PC-3 (cell line): ENCODE measurements around the gene TFB1M. TPM values are rescaled to one million over a fixed set of nuclear protein-coding genes. Genes with fewer than 3 reads are reported as not detected.

Source experiments
- ATAC-seq: fragments of 200-7000 bp; cut with Tn5 transposase; 2 replicates; pipeline ENCODE4 v1.9.1; 2020; ENCODE audit warnings: mild to moderate bottlenecking, moderate library complexity
- BruUV-seq: library from RNA; stranded (reverse); fragments of 400-500 nt; replicated peaks from 2 replicates; lab custom pipeline; 2021; lab: Mats Ljungman, UMichigan
- CTCF ChIA-PET: fragments of 300-600 bp; sonication (Branson Sonifier 250); formaldehyde crosslinking; loops from one replicate; lab custom pipeline; 2022; ENCODE audit warnings: antibody characterized with exemption; lab: Charles Lee
- POLR2A ChIA-PET: fragments of 300-600 bp; sonication (Branson Sonifier 250); formaldehyde crosslinking; loops from one replicate; lab custom pipeline; 2022; ENCODE audit warnings: antibody characterized with exemption; ENCODE audit not compliant: unreplicated experiment; lab: Charles Lee
- DNase-seq: peaks from one replicate; pipeline ENCODE4 v3.0.0-alpha.2; 2015
- H2AFZ ChIP-seq: fragments of 300-600 bp; sonication (generic); 2 replicates; pipeline ENCODE4 v1.6.0; 2016; ENCODE audit warnings: antibody characterized with exemption, low read length
- H3F3A ChIP-seq: fragments of 300-600 bp; sonication (generic); one replicate; pipeline ENCODE4 v1.6.0; 2017; ENCODE audit warnings: antibody characterized with exemption, low read length, control low read depth, mild to moderate bottlenecking; ENCODE audit not compliant: unreplicated experiment
- H3K27ac ChIP-seq: fragments of 300-600 bp; sonication (generic); 2 replicates; pipeline ENCODE4 v1.5.1; 2016; ENCODE audit warnings: mild to moderate bottlenecking, low read length
- H3K27me3 ChIP-seq: fragments of 300-600 bp; sonication (generic); 2 replicates; pipeline ENCODE4 v1.6.1; 2016; ENCODE audit warnings: low read length, mixed read lengths
- H3K36me3 ChIP-seq: fragments of 300-600 bp; sonication (generic); 2 replicates; pipeline ENCODE4 v1.6.1; 2016; ENCODE audit warnings: low read depth, mixed run types, low read length, mixed read lengths
- H3K4me1 ChIP-seq: fragments of 300-600 bp; sonication (generic); 2 replicates; pipeline ENCODE4 v1.5.1; 2016; ENCODE audit warnings: low read length; ENCODE audit not compliant: insufficient read depth
- H3K4me2 ChIP-seq: fragments of 300-600 bp; sonication (generic); 2 replicates; pipeline ENCODE4 v1.6.0; 2016; ENCODE audit warnings: low read length
- H3K4me3 ChIP-seq: fragments of 300-600 bp; sonication (generic); 2 replicates; pipeline ENCODE4 v1.5.1; 2016; ENCODE audit warnings: mild to moderate bottlenecking, low read length, mixed read lengths
- H3K79me2 ChIP-seq: fragments of 300-600 bp; sonication (generic); 2 replicates; pipeline ENCODE4 v1.6.1; 2017; ENCODE audit warnings: low read length, mixed read lengths
- H3K9ac ChIP-seq: fragments of 300-600 bp; sonication (generic); 2 replicates; pipeline ENCODE4 v1.6.0; 2016; ENCODE audit warnings: mild to moderate bottlenecking, low read length
- H3K9me2 ChIP-seq: fragments of 300-600 bp; sonication (generic); replicated peaks from 2 replicates; pipeline ENCODE4 v1.6.1; 2016; ENCODE audit warnings: mixed run types, low read length, mixed read lengths
- H3K9me3 ChIP-seq: fragments of 300-600 bp; sonication (generic); 2 replicates; pipeline ENCODE4 v1.6.1; 2016; ENCODE audit warnings: low read length, mixed read lengths
- H4K20me1 ChIP-seq: fragments of 300-600 bp; sonication (generic); 2 replicates; pipeline ENCODE4 v1.6.1; 2016; ENCODE audit warnings: low read length, mixed read lengths
- EZH2 ChIP-seq: fragments of 300-600 bp; sonication (generic); IDR thresholded peaks from one replicate; pipeline ENCODE4 v1.6.1; 2017; ENCODE audit warnings: antibody characterized with exemption, mild to moderate bottlenecking, low read length; ENCODE audit not compliant: unreplicated experiment
- EZH2phosphoT487 ChIP-seq: fragments of 300-600 bp; sonication (generic); IDR thresholded peaks from 2 replicates; pipeline ENCODE4 v1.6.1; 2018; ENCODE audit warnings: mild to moderate bottlenecking, antibody characterized with exemption, low read length, borderline replicate concordance
- intact Hi-C: fragments of 100-400 bp; cut with micrococcal nuclease; formaldehyde crosslinking; loops from 2 replicates; pipeline ENCODE4 v1.9.0; 2023
- total RNA-seq: library from RNA; depleted of rRNA; stranded (reverse); fragments of >200 nt; gene quantifications from 2 replicates; pipeline ENCODE4 v1.2.3, GENCODE V29; 2014
- TF ChIP-seq, protein P1 (sequence below): fragments of 300-600 bp; sonication (generic); conservative IDR thresholded peaks from 2 replicates; pipeline ENCODE4 v1.5.1; 2017; ENCODE audit warnings: antibody characterized with exemption, low read depth, mild to moderate bottlenecking, low read length

TFB1M gene
- total RNA-seq, 1 experiment from 2014 or later = 23.1 TPM

DNA sequence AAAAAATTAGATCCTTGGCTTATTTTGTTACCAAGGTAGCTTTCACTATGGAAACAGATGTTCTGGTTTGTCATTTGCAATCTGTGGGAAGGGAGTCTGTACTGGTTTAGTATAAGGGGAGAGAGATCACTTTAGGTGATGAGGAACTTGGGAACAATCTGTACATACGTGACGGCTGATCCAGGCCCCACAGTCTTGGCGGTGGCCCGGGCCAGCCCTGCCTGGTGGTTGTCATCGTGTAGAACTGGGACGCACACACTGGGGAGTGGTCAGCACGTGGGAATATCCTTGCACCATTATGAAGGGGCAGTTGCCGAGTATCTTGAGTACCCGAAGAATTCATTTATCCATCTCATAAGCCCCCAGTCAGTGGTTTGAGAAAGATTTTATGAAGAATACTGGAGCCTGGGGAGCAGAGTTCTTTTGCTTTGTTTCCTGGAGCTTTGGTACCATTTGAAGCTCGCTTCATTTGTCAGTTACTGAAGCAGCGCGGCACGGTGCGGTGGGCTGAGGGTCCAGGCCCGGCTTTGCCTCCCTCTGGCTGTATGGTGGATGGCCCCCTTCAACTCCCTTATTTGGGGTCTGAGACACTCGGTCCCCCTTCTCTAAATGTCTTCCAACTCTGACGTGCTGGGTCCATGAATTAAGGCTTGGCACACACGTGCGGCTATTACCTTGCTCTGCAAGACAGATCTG is 73.2 kb downstream of the TFB1M start:
- no peak overlapping the region for H3K27ac ChIP-seq
- H3K9me2 ChIP-seq = no peaks in the 10 kb centered on the region
- no peak overlapping the region for H3K4me2 ChIP-seq
- CTCF ChIA-PET = no interaction called here
- no peaks in the 10 kb centered on the region for H3K9me3 ChIP-seq
- H3K36me3 ChIP-seq = no peaks in the 10 kb centered on the region
- POLR2A ChIA-PET = no interaction called here
- H3F3A ChIP-seq = no peaks in the 10 kb centered on the region
- ATAC-seq = no peak
- intact Hi-C loops = no loop called here
- no peaks in the 10 kb centered on the region for H3K27me3 ChIP-seq
- no peak overlapping the region for H2AFZ ChIP-seq
- no peaks in the 10 kb centered on the region for H3K79me2 ChIP-seq
- no peak overlapping the region for H3K4me3 ChIP-seq
- no peak for DNase-seq
- H3K9ac ChIP-seq = no peak overlapping the region
- no TSS peak for BruUV-seq
- no peaks in the 10 kb centered on the region for H4K20me1 ChIP-seq
- TF ChIP-seq EZH2 (no peak), EZH2phosphoT487 (no peak)
- TF ChIP-seq, protein P1, sequence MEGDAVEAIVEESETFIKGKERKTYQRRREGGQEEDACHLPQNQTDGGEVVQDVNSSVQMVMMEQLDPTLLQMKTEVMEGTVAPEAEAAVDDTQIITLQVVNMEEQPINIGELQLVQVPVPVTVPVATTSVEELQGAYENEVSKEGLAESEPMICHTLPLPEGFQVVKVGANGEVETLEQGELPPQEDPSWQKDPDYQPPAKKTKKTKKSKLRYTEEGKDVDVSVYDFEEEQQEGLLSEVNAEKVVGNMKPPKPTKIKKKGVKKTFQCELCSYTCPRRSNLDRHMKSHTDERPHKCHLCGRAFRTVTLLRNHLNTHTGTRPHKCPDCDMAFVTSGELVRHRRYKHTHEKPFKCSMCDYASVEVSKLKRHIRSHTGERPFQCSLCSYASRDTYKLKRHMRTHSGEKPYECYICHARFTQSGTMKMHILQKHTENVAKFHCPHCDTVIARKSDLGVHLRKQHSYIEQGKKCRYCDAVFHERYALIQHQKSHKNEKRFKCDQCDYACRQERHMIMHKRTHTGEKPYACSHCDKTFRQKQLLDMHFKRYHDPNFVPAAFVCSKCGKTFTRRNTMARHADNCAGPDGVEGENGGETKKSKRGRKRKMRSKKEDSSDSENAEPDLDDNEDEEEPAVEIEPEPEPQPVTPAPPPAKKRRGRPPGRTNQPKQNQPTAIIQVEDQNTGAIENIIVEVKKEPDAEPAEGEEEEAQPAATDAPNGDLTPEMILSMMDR = no peak
- H3K4me1 ChIP-seq = no peaks in the 10 kb centered on the region

DNA sequence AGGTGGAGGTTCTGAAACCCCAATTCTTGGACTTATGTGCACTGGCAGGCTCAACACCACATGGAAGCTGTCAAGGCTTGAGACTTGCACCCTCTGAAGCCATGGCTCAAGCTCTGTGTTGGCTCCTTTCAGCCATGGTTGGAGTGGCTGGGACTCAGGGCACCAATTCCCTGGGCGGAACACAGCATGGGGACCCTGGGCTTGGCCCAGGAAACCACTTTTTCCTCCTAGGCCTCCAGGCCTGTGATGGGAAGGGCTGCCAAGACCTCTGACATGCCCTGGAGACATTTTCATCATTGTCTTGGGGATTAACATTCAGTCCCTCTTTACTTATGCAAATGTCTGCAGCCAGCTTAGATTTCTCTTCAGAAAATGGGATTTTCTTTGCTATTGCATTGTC is 76.7 kb downstream of the TFB1M start:
- ChIA-PET POLR2A (no interaction called here), CTCF (no interaction called here)
- no peaks in the 10 kb centered on the region for H3K9me2 ChIP-seq
- H4K20me1 ChIP-seq = no peaks in the 10 kb centered on the region
- no peak overlapping the region for H3K27ac ChIP-seq
- no peaks in the 10 kb centered on the region for H3F3A ChIP-seq
- no peaks in the 10 kb centered on the region for H3K27me3 ChIP-seq
- no TSS peak for BruUV-seq
- no peak overlapping the region for H3K9ac ChIP-seq
- no peak overlapping the region for H2AFZ ChIP-seq
- no peak overlapping the region for H3K4me2 ChIP-seq
- H3K9me3 ChIP-seq = no peaks in the 10 kb centered on the region
- no peaks in the 10 kb centered on the region for H3K36me3 ChIP-seq
- no peak for ATAC-seq
- H3K4me3 ChIP-seq = no peak overlapping the region
- intact Hi-C loops = no loop called here
- no peak for DNase-seq
- H3K4me1 ChIP-seq = no peaks in the 10 kb centered on the region
- no peaks in the 10 kb centered on the region for H3K79me2 ChIP-seq
- TF ChIP-seq EZH2 = no peak
- TF ChIP-seq, protein P1 = no peak
- no peak for TF ChIP-seq EZH2phosphoT487

DNA sequence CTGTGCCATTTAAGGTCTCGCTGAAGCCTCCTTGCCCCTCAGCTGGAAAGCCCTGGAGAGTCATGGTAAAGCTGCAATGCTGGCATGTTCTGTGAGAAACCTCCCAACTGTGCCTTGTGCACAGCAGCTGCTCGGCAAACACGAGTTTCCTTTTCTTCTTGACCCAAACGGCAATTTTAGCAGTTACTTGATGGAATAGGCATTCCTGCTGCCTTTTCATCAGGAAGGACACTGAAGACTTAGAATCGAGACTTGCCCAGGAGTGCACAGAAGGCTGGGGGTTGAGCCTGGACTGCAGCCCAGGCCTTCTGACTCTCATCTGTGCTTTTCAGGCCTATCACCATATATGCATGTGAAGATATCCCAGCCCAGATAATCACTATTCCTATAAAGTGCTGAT is 79.2 kb downstream of the TFB1M start:
- ChIA-PET CTCF (no interaction called here), POLR2A (no interaction called here)
- no peak overlapping the region for H3K27ac ChIP-seq
- no peaks in the 10 kb centered on the region for H3K27me3 ChIP-seq
- ATAC-seq (no peak), DNase-seq (no peak)
- H3K36me3 ChIP-seq = no peaks in the 10 kb centered on the region
- no peak overlapping the region for H3K9ac ChIP-seq
- H3K79me2 ChIP-seq = no peaks in the 10 kb centered on the region
- H3K4me2 ChIP-seq = no peak overlapping the region
- intact Hi-C loops = no loop called here
- H3K9me3 ChIP-seq = no peaks in the 10 kb centered on the region
- no peak for TF ChIP-seq EZH2phosphoT487
- TF ChIP-seq, protein P1 = no peak
- no peak for TF ChIP-seq EZH2
- no peaks in the 10 kb centered on the region for H3K9me2 ChIP-seq
- no peak overlapping the region for H3K4me3 ChIP-seq
- no peak overlapping the region for H2AFZ ChIP-seq
- no TSS peak for BruUV-seq
- no peaks in the 10 kb centered on the region for H3F3A ChIP-seq
- no peaks in the 10 kb centered on the region for H4K20me1 ChIP-seq
- H3K4me1 ChIP-seq = no peaks in the 10 kb centered on the region
